OCI-LY1 (cell line): ENCODE results near the gene RNASE2.

Experiments
- H2AFZ ChIP-seq: fragments of 200-600 bp; sonication (generic), shearing (Covaris generic); 2 replicates; pipeline ENCODE4 v1.6.0; 2014; ENCODE audit warnings: antibody characterized with exemption, mild to moderate bottlenecking, low read length
- H3F3A ChIP-seq: fragments of 200-600 bp; sonication (generic), shearing (Covaris generic); 2 replicates; pipeline ENCODE4 v1.6.0; 2014; ENCODE audit warnings: mild to moderate bottlenecking, antibody characterized with exemption, low read length, moderate library complexity; ENCODE audit not compliant: insufficient read depth
- H3K27ac ChIP-seq: fragments of 200-600 bp; sonication (generic); 2 replicates; pipeline ENCODE4 v1.5.1; 2014; ENCODE audit warnings: low read length, mixed run types, mild to moderate bottlenecking, low read depth; ENCODE audit not compliant: poor library complexity, severe bottlenecking
- H3K27me3 ChIP-seq: fragments of 200-600 bp; sonication (generic); 2 replicates; pipeline ENCODE4 v1.6.0; 2014; ENCODE audit warnings: antibody characterized with exemption, mild to moderate bottlenecking, low read length, moderate library complexity; ENCODE audit not compliant: insufficient read depth
- H3K36me3 ChIP-seq: fragments of 200-600 bp; sonication (generic); 2 replicates; pipeline ENCODE4 v1.6.1; 2014; ENCODE audit warnings: mild to moderate bottlenecking, antibody characterized with exemption, low read length, moderate library complexity, mixed read lengths; ENCODE audit not compliant: insufficient read depth
- H3K4me1 ChIP-seq: fragments of 200-600 bp; sonication (generic); 2 replicates; pipeline ENCODE4 v1.5.1; 2014; ENCODE audit warnings: mild to moderate bottlenecking, low read length, moderate library complexity; ENCODE audit not compliant: insufficient read depth, severe bottlenecking
- H3K4me2 ChIP-seq: fragments of 200-600 bp; sonication (generic), shearing (Covaris generic); 2 replicates; pipeline ENCODE4 v1.6.1; 2014; ENCODE audit warnings: low read length
- H3K4me3 ChIP-seq: fragments of 200-600 bp; sonication (generic); 2 replicates; pipeline ENCODE4 v1.5.1; 2014; ENCODE audit warnings: low read length, low read depth, mild to moderate bottlenecking, mixed read lengths; ENCODE audit not compliant: poor library complexity, severe bottlenecking
- H3K79me2 ChIP-seq: fragments of 200-600 bp; shearing (Covaris generic); 2 replicates; pipeline ENCODE4 v1.6.1; 2016; ENCODE audit warnings: mixed run types, low read length, mixed read lengths; ENCODE audit not compliant: insufficient read depth
- H3K9ac ChIP-seq: fragments of 200-600 bp; sonication (generic), shearing (Covaris generic); 2 replicates; pipeline ENCODE4 v1.6.1; 2014; ENCODE audit warnings: mild to moderate bottlenecking, low read length, mixed read lengths
- H3K9me2 ChIP-seq: fragments of 200-600 bp; sonication (generic), shearing (Covaris generic); 2 replicates; pipeline ENCODE4 v1.6.1; 2014; ENCODE audit warnings: low read depth, mild to moderate bottlenecking, low read length, mixed read lengths
- H3K9me3 ChIP-seq: fragments of 200-600 bp; shearing (Covaris generic); 2 replicates; pipeline ENCODE4 v1.6.1; 2014; ENCODE audit warnings: low read length, mixed read lengths
- H4K20me1 ChIP-seq: fragments of 200-600 bp; sonication (generic), shearing (Covaris generic); 2 replicates; pipeline ENCODE4 v1.6.0; 2016; ENCODE audit warnings: mild to moderate bottlenecking, low read length; ENCODE audit not compliant: insufficient read depth
- EZH2 ChIP-seq: fragments of 200-600 bp; sonication (generic), shearing (Covaris generic); IDR thresholded peaks from 2 replicates; pipeline ENCODE4 v1.8.0; 2017; ENCODE audit warnings: borderline replicate concordance, mixed run types, mild to moderate bottlenecking, antibody characterized with exemption, low read length, moderate library complexity, mixed read lengths
- TF ChIP-seq, protein P1 (sequence below): fragments of 200-600 bp; sonication (generic), shearing (Covaris generic); IDR thresholded peaks from 2 replicates; pipeline ENCODE4 v1.5.1; 2017; ENCODE audit warnings: mild to moderate bottlenecking, antibody characterized with exemption, low read length, moderate library complexity, mixed read lengths

Gene RNASE2

DNA sequence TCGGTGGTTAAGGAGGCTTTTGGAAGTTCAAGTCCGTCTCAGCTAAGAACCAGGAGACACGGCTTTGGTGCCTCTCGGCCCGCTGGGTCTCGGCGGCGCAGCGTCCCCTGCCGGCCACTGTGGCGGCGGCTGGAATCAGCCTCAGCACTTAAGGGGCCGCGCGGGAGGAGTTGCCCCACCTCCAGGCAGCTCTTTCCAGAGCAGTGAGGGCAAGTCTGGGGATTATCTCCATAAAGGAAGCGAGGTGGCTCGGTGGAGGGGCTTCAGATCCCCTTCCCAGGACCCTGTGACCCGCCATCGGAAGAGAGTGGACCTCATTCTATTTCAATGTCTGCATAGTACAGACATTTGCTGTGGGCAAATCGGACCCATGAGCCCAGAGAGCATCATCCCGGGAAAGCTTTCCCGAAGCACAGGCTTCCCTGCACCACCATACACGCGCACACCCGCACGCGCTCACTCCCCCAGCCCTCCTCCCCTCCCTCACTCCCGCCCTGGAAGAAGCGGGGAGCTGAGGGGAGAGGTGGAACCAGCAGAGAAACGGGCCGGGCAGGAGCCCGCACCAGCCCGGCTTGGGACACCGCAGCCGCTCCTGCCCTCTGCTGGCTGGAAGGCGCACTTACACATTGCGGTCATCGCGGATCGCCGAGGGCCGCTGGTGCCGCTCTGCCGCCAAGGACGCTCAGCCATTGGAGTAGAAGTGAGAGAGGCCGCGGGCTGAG lies 15.9 kb downstream of the RNASE2 start:
- Histone ChIP-seq H3K4me1 (peaks cover 9% of the 10 kb centered on the region), H3K27ac (no peak overlapping the region), H3F3A (no peaks in the 10 kb centered on the region), H3K4me3 (peak overlapping the region; percentile 63), H2AFZ (no peak overlapping the region), H3K79me2 (no peaks in the 10 kb centered on the region), H4K20me1 (no peaks in the 10 kb centered on the region), H3K9me2 (no peaks in the 10 kb centered on the region), H3K9me3 (no peaks in the 10 kb centered on the region), H3K9ac (peak overlapping the region; percentile 64), H3K27me3 (no peaks in the 10 kb centered on the region), H3K36me3 (no peaks in the 10 kb centered on the region), H3K4me2 (peak overlapping the region; percentile 79)
- TF ChIP-seq EZH2, result no peak
- TF ChIP-seq, protein P1, sequence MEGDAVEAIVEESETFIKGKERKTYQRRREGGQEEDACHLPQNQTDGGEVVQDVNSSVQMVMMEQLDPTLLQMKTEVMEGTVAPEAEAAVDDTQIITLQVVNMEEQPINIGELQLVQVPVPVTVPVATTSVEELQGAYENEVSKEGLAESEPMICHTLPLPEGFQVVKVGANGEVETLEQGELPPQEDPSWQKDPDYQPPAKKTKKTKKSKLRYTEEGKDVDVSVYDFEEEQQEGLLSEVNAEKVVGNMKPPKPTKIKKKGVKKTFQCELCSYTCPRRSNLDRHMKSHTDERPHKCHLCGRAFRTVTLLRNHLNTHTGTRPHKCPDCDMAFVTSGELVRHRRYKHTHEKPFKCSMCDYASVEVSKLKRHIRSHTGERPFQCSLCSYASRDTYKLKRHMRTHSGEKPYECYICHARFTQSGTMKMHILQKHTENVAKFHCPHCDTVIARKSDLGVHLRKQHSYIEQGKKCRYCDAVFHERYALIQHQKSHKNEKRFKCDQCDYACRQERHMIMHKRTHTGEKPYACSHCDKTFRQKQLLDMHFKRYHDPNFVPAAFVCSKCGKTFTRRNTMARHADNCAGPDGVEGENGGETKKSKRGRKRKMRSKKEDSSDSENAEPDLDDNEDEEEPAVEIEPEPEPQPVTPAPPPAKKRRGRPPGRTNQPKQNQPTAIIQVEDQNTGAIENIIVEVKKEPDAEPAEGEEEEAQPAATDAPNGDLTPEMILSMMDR, result peak; percentile 90

DNA sequence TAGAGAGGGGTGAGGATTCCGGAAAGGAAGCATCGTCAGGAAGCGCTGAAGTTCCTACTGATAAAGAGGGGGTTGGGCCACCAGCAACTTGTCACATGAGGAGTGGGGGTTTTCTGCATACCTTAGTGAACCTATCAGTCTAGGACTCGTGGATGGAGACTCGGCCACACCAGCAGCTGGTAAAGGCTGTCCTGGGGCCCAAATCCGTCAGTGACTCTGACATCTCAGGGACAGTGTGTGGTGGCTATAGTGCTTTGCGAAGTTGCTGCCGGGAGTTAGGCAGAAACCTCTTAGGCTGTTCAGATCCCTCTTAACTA lies 16.4 kb downstream of the RNASE2 start:
- H3K9me3 ChIP-seq, result no peaks in the 10 kb centered on the region
- H3K27me3 ChIP-seq, result no peaks in the 10 kb centered on the region
- H3K4me1 ChIP-seq, result peaks cover 9% of the 10 kb centered on the region
- peak overlapping the region; percentile 63 for H3K4me3 ChIP-seq
- no peaks in the 10 kb centered on the region for H3K79me2 ChIP-seq
- peak overlapping the region; percentile 79 for H3K4me2 ChIP-seq
- H3K27ac ChIP-seq, result no peak overlapping the region
- no peak for TF ChIP-seq EZH2
- TF ChIP-seq, protein P1, result no peak
- H3F3A ChIP-seq, result no peaks in the 10 kb centered on the region
- no peaks in the 10 kb centered on the region for H3K9me2 ChIP-seq
- no peaks in the 10 kb centered on the region for H3K36me3 ChIP-seq
- no peak overlapping the region; the same call in 1 of the 2 replicates for H3K9ac ChIP-seq
- no peak overlapping the region for H2AFZ ChIP-seq
- H4K20me1 ChIP-seq, result no peaks in the 10 kb centered on the region

DNA sequence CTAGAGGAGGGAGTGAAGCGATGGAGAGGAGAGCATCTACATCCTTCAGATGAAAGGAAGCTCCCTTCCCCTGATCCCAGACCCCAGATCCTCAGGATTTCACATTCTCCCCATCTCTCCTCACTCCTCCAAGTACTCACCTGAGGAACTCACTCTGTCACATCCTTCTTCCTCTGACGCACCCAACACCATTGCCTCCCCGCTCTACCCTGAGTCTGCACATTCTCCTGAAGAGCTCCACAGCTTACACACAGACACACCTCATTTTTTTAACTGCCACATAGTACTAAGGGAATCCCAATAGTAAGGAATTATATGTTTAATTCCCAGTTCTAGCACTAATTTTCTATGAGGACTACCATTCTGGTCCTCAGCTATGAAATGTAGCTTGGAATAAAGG lies 18.2 kb downstream of the RNASE2 start:
- Histone ChIP-seq H3K27ac (no peak overlapping the region), H3K4me2 (no peak overlapping the region), H3K79me2 (no peaks in the 10 kb centered on the region), H3K9me3 (no peaks in the 10 kb centered on the region), H3K4me1 (peaks cover 9% of the 10 kb centered on the region), H3K9me2 (no peaks in the 10 kb centered on the region), H3K4me3 (no peak overlapping the region), H4K20me1 (no peaks in the 10 kb centered on the region), H3K36me3 (no peaks in the 10 kb centered on the region), H3K9ac (no peak overlapping the region), H3F3A (no peaks in the 10 kb centered on the region), H3K27me3 (no peaks in the 10 kb centered on the region), H2AFZ (no peak overlapping the region)
- TF ChIP-seq EZH2, result no peak
- TF ChIP-seq, protein P1, result no peak
